ENCODE data around the gene RNF138. TPM values are rescaled to one million over a fixed set of nuclear protein-coding genes. Genes with fewer than 3 reads are reported as not detected.
"Not testable (repeated sequence)": the region's sequence is repeated elsewhere in the genome, so short reads cannot be mapped to it uniquely, and the experiment has no call there.

Gene RNF138, protein sequence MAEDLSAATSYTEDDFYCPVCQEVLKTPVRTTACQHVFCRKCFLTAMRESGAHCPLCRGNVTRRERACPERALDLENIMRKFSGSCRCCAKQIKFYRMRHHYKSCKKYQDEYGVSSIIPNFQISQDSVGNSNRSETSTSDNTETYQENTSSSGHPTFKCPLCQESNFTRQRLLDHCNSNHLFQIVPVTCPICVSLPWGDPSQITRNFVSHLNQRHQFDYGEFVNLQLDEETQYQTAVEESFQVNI
- 12.0 TPM for total RNA-seq

- DNase-seq (ENCODE audit: low spot score) (peak; percentile 91), ATAC-seq (peak; percentile 69)
Observed at GRCh38 chr18:32091724-32092421, at the start of gene RNF138. Gene RNF138, plus strand, starts transcription at chr18:32091874. Its CDS starts 903 bp downstream, at chr18:32092777.

GRCh38 chr18:32042337-32042736 lies 49.3 kb upstream of the RNF138 start:
- DNase-seq (ENCODE audit: low spot score), result no peak
- no peak for ATAC-seq

GRCh38 chr18:32048507-32049091 lies 43.1 kb upstream of the RNF138 start:
- DNase-seq (ENCODE audit: low spot score) (peak; percentile 80), ATAC-seq (peak; percentile 96)

DNA sequence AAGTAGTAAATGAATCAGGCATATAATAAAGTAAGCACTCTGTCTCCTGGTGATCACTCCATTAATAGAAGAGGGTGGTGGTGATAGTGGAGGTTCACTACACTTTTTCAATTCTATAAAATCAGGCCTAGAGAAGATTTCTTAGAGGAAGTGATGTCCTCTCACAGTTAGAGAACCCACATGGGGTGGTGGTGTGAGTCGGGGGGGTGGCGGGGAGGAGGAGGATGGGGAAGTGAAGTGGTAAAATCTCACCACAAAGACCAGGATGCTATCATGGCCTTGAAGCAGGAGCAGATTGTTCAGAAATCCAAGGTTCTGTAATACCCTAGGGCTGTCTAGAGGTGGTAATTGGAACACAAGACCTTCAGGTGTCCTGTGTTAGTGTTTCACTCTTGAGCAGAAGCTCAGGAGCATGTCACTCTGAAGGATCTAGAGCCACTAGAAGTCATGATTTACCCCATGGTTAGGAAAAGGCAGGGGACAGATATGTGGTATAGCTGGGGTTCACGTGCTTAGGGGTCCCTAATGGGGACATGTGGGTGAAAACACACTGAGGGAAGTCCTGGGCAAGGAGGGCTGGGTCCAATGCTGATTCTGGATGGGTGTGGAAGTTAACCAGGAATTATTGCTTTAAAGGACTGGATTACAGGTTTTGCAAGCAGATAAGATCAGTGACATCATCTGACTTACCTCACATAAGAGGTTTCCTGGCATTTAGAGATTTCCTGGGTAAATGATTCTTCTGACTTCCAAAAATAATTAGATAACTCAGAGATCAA lies 42.1 kb upstream of the RNF138 start:
- DNase-seq (ENCODE audit: low spot score), result no peak
- ATAC-seq, result peak; percentile 25

GRCh38 chr18:32056613-32057358 lies 34.9 kb upstream of the RNF138 start:
- ATAC-seq, result no peak

DNA sequence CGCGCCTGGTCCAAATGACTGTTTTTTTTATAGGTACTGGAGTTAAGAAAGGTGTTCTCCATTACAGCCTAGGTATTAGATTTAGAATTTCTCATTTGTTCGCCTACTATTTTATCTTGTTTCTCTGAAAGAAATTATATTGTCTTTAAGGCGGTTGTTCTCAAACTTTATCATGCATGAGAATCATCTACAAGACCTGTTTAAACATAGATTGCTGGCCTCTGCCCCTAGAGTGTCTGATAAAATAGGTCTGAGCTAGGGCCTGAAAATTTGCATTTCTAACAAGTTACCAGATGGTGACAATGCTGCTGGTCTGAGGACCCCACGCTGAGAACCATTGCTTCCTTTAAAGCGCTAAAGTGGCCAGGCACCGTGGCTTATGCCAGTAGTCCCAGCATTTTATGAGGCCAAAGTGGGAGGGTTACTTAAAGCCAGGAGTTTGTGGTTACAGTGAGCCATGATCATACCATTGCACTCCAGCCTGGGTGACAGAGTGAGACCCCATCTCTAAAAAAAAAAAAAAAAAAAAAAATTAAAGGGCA lies 34.0 kb upstream of the RNF138 start:
- DNase-seq (ENCODE audit: low spot score), result no peak
- no peak for ATAC-seq

More at GRCh38 chr18:32056613-32057358, 34.9 kb upstream of the RNF138 start:
- no peak for DNase-seq (ENCODE audit: low spot score)

- no peak for DNase-seq (ENCODE audit: low spot score)
- no peak for ATAC-seq
Observed at GRCh38 chr18:32060026-32060425, 31.6 kb upstream of the RNF138 start.

DNA sequence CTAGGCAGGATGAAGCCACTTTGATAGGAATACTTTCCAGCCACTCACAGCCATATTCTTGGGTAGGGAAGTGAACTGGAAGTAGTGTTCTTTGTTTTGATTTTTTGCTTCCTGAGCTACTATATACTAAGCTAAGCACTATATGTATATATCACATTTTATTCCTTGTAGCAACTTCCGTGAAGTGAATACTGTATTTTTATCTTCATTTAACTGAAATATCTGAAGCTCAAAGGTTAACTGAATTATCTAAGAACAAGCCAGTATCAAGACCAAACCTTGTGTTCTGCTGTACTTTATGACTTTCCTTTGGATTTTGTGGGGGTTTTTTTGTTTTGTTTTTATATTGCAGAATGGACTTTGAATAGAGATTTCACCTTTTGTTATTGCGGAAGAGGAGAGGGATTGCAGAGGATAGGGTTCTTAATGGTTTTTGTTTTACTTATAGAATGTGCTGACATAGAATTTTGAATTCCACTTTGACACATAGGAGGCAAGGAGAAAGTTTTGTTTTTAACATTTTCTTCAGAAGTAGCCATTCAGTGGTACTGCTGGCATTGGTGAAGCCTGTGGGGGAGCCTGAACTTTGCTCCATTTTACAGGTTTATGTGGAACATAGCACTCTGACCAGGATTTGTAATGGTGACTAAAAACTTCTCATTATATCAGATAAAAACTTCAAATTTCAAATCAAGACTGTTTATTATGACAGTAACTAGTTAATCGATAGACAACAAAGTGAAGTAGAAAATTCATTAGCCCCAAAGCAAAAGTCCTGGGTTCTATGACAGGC lies 24.1 kb upstream of the RNF138 start:
- no peak for DNase-seq (ENCODE audit: low spot score)
- ATAC-seq, result peak; percentile 71

DNA sequence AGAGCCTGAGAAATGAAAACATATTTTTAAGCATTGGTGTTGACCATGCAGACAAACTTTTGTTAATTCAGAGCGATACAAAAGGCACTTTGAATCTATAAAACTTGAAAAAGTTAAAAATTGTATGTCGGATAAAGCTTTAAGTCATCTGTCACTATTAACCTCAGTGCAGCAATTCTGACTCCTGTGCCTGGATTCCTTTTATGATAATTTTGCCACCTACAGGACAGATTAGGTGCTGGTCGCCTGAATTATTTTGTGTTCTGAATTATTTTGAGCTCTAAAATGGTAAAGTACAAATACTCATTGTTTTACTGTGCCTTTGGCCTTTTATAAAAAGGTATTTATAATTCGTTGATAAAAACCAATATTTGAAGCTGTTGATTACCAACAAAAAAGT lies 19.4 kb upstream of the RNF138 start:
- DNase-seq (ENCODE audit: low spot score) (no peak), ATAC-seq (peak; percentile 62)

GRCh38 chr18:32074206-32074605 lies 17.5 kb upstream of the RNF138 start:
- DNase-seq (ENCODE audit: low spot score) (no peak), ATAC-seq (no peak)

DNA sequence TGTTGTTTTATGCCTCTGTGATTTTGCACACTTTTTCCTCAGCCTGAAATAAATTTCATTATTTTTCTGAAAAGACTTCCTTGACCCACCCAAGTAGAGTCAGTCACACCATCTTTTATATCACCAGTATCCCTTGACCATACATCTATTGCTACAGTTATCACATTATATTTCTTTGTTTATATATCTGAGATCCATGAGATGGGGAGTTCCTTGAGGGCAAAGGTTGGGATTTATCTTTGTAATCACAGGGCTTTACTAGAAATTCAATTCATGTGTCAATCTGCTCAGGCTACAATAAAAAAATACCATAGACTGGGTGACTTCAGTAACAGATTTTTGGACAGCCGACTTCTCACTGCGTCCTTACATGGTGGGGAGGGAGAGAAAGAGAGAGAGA lies 12.8 kb upstream of the RNF138 start:
- DNase-seq (ENCODE audit: low spot score), result no peak
- no peak for ATAC-seq

DNA sequence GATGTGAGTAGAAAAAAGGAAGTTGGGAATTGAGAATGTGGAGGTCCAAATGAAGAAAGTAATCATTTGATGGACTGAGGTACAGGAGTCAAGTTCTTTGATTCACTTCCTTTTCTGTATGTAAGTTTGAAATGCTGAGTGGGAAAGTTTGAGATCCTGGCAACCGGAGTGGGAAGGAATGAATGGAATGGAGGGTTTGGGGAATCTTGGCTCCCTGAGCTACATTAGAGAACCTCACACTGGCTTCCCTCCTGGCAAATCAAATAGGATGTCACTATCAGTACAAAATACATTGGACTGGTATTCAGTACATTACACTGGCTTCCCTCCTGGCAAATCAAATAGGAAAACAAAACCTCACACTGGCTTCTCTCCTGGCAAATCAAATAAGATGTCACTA lies 9.8 kb upstream of the RNF138 start:
- no peak for ATAC-seq

DNA sequence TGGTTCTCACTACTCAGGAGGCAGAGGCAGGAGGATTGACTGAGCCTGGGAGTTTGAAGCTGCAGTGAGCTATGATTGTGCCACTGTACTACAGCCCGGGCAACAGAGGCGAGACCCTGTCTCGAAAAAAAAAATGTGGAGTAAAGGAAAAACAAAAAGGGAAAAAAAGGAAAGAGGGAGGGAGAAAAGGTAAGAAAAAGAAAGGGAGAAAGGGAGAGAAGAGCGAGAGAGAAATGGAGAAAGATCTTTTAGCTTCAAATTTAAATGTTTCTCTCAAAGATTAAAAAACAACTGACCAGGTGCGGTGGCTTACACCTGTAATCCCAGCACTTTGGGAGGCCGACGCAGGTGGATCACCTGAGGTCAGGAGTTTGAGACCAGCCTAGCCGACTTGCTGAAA lies 7.9 kb upstream of the RNF138 start:
- DNase-seq (ENCODE audit: low spot score), result no peak
- ATAC-seq, result no peak

More for the DNA sequence above, 9.8 kb upstream of the RNF138 start:
- no peak for DNase-seq (ENCODE audit: low spot score)

DNA sequence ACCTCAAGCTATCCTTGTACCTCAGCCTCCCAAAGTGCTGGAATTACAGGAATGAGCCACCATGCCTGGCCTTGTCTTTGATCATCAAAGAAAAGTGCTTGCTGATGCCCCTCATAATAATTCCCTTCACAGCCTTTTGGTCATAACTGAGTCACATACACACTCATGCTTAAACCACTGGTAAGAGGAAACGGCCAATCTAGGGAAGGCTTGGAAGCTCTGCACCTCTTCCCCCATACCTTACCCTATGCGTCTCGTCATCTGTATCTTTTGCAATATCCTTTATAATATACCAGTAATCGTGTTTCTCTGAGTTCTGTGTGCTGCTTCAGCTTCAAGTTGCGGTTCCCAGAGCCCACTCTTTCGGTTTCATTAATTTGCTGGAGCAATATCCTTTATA lies 4.8 kb upstream of the RNF138 start:
- no peak for ATAC-seq
- DNase-seq (ENCODE audit: low spot score), result no peak

DNA sequence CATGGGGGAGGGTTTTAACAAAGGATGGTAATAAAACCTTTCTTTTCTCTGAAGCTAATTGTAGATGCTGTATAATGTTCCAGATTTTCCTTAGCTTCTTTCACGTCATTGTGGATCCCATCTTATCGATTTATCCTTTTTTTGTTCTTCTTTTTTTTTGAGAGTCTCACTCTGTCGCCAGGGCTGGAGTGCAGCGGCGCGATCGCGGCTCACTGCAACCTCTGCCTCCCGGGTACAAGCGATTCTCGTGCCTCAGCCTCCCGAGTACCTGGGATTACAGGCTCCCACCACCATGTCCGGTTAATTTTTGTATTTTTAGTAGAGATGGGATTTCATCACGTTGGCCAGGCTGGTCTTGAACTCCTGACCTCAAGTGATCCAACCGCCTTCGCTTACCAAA lies 843 bp upstream of the RNF138 start:
- ATAC-seq; DNase-seq (ENCODE audit: low spot score): not testable (repeated sequence)

DNA sequence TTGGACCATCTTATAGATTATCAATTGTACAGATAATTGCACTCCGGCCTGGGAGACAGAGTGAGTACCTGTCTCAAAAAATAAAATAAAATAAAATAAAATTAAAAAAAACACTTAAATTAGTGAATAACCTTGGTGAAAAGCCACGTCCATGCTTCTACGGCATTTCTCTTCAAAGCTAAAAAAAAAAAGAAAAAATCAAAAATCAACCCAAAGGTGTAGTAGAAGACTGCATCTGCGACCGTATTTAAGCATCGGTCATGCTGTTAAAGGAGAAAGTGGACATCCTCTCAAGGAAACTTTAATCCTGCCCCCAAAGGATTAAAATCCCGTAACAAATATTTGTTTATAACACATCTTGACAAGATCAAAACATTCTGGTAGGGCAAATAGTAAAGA lies 350 bp upstream of the RNF138 start:
- no peak for ATAC-seq
- DNase-seq (ENCODE audit: low spot score), result no peak

DNA sequence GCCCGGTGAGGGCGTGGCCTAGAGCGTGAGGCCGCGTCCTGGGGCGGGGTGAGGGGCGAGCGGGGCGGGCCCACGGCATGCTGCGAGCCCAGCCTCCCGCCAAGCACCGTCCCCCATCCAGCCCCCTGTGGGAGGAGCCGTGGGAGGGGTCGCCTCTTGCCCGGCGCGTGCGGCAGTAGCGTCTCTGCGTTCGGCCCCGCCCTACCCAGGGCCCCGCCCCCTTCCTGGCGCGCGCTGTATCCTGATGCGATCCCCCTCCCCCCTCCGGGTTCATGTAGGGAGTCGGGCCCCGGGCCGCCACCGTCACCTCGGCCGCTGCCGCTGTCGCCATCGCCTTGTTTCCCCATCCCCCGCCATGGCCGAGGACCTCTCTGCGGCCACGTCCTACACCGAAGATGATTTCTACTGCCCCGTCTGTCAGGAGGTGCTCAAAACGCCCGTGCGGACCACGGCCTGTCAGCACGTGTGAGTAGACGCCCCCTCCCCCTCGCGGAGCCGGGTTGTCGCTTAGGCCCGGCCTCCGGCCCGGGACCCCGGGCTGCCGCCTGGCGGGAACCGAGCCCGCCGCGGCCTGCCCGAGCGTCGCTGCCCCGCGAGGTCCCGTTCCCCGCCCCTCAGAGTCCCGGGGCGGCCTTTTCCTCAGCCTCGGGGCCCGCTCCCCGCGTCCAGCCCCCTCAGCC lies 888 bp downstream of the RNF138 start:
- DNase-seq (ENCODE audit: low spot score) (peak; percentile 100), ATAC-seq (peak; percentile 91)

DNA sequence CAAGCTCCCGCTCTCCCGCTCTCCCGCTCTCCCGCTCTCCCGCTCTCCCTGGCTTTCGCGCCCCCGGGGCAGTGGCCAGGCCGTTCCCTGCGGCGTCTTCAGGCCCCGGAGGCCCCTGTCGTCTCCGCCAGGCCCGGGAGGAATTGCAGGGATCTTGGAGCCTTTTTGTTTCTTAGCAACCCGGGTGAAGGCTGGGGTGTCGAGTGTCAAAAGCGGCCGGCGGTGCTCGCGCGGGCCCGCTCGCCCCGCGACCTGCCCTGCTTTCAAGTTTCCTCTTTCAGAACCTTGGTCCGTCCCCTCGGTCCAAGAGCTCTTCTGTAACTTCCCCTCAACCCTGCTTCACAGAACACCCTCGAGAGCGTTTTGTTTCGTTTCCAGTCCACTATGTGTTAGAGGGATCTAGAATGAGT lies 1.4 kb downstream of the RNF138 start:
- ATAC-seq (peak; percentile 4), DNase-seq (ENCODE audit: low spot score) (peak; percentile 62)

DNA sequence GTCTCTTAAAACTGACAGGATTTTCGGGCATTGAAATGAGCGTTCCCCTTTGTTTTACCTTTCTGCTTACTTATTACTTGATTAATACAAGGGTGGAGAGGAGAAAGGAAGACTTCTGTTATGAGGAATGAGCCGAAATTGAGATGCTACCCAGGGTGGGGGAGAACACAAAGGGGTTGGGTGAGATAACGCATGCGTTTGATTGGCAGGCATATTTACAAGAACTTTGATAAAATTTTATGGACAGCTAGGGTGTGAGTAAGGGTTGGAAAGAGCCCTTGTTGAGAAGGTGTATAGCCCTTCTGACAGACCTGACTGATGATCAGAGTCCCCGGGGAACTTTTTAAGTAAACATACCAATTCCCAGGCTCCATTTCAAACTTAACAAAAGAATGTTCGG lies 1.8 kb downstream of the RNF138 start:
- ATAC-seq (no peak), DNase-seq (ENCODE audit: low spot score) (no peak)

Data from left lobe of liver (tissue), 2 donors.